ENCODE data around the gene KRT73. TPM values are rescaled to one million over a fixed set of nuclear protein-coding genes. Genes with fewer than 3 reads are reported as not detected.

KRT73 gene
- total and polyA plus RNA-seq, 2 of the 8 experiments (the other 6 are each of a cell fraction or from before 2014, with no cell fraction given), result not detected

DNA sequence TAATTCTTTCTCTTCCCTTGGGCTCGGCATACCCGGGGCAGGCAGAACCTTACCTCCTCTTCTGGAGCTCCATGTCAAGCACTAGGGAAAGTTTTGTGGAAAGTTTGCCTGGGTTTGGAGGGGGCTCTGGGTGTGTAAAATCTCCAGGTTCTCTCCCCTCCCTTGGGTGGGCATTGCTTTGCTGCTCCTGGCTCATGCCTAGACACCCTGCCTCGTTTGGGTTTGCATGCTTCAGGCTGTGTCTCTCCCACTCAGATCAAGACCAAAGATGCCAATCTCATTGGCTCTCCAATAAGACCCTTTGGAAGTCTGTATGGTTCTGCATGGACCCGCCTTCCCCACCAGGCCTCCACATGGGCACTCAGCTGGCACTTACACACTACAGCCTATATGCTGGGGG, 39.8 kb upstream of the KRT73 start (continued):
- TF ChIP-seq, protein P1, sequence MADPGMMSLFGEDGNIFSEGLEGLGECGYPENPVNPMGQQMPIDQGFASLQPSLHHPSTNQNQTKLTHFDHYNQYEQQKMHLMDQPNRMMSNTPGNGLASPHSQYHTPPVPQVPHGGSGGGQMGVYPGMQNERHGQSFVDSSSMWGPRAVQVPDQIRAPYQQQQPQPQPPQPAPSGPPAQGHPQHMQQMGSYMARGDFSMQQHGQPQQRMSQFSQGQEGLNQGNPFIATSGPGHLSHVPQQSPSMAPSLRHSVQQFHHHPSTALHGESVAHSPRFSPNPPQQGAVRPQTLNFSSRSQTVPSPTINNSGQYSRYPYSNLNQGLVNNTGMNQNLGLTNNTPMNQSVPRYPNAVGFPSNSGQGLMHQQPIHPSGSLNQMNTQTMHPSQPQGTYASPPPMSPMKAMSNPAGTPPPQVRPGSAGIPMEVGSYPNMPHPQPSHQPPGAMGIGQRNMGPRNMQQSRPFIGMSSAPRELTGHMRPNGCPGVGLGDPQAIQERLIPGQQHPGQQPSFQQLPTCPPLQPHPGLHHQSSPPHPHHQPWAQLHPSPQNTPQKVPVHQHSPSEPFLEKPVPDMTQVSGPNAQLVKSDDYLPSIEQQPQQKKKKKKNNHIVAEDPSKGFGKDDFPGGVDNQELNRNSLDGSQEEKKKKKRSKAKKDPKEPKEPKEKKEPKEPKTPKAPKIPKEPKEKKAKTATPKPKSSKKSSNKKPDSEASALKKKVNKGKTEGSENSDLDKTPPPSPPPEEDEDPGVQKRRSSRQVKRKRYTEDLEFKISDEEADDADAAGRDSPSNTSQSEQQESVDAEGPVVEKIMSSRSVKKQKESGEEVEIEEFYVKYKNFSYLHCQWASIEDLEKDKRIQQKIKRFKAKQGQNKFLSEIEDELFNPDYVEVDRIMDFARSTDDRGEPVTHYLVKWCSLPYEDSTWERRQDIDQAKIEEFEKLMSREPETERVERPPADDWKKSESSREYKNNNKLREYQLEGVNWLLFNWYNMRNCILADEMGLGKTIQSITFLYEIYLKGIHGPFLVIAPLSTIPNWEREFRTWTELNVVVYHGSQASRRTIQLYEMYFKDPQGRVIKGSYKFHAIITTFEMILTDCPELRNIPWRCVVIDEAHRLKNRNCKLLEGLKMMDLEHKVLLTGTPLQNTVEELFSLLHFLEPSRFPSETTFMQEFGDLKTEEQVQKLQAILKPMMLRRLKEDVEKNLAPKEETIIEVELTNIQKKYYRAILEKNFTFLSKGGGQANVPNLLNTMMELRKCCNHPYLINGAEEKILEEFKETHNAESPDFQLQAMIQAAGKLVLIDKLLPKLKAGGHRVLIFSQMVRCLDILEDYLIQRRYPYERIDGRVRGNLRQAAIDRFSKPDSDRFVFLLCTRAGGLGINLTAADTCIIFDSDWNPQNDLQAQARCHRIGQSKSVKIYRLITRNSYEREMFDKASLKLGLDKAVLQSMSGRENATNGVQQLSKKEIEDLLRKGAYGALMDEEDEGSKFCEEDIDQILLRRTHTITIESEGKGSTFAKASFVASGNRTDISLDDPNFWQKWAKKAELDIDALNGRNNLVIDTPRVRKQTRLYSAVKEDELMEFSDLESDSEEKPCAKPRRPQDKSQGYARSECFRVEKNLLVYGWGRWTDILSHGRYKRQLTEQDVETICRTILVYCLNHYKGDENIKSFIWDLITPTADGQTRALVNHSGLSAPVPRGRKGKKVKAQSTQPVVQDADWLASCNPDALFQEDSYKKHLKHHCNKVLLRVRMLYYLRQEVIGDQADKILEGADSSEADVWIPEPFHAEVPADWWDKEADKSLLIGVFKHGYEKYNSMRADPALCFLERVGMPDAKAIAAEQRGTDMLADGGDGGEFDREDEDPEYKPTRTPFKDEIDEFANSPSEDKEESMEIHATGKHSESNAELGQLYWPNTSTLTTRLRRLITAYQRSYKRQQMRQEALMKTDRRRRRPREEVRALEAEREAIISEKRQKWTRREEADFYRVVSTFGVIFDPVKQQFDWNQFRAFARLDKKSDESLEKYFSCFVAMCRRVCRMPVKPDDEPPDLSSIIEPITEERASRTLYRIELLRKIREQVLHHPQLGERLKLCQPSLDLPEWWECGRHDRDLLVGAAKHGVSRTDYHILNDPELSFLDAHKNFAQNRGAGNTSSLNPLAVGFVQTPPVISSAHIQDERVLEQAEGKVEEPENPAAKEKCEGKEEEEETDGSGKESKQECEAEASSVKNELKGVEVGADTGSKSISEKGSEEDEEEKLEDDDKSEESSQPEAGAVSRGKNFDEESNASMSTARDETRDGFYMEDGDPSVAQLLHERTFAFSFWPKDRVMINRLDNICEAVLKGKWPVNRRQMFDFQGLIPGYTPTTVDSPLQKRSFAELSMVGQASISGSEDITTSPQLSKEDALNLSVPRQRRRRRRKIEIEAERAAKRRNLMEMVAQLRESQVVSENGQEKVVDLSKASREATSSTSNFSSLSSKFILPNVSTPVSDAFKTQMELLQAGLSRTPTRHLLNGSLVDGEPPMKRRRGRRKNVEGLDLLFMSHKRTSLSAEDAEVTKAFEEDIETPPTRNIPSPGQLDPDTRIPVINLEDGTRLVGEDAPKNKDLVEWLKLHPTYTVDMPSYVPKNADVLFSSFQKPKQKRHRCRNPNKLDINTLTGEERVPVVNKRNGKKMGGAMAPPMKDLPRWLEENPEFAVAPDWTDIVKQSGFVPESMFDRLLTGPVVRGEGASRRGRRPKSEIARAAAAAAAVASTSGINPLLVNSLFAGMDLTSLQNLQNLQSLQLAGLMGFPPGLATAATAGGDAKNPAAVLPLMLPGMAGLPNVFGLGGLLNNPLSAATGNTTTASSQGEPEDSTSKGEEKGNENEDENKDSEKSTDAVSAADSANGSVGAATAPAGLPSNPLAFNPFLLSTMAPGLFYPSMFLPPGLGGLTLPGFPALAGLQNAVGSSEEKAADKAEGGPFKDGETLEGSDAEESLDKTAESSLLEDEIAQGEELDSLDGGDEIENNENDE (IDR thresholded peaks at IDR 0.05; ENCODE audit: insufficient replicate concordance, low read length), result no peak
- no peak for TF ChIP-seq YY1 (IDR thresholded peaks at IDR 0.05; ENCODE audit: low read depth, low read length)
- TF ChIP-seq EZH2 (IDR thresholded peaks at IDR 0.05; ENCODE audit: low read depth, low read length, severe bottlenecking), result no peak
- TF ChIP-seq CEBPB (IDR thresholded peaks at IDR 0.05; ENCODE audit: low read depth, low read length), result no peak
- TF ChIP-seq POU5F1 (IDR thresholded peaks at IDR 0.05; ENCODE audit: low read depth, low read length), result no peak
- no peak for TF ChIP-seq SIRT6 (IDR thresholded peaks at IDR 0.05; ENCODE audit: low read length)
- no peak for TF ChIP-seq SIX5 (IDR thresholded peaks at IDR 0.05; ENCODE audit: low read depth, low read length)
- TF ChIP-seq, protein P2, sequence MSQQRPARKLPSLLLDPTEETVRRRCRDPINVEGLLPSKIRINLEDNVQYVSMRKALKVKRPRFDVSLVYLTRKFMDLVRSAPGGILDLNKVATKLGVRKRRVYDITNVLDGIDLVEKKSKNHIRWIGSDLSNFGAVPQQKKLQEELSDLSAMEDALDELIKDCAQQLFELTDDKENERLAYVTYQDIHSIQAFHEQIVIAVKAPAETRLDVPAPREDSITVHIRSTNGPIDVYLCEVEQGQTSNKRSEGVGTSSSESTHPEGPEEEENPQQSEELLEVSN (IDR thresholded peaks at IDR 0.05), result no peak
- no peak for TF ChIP-seq BCL11A (IDR thresholded peaks at IDR 0.05; ENCODE audit: low read depth in 2 of 2, low read length in 2 of 2)

Measured in H1 (cell line).